RCC 7860 (cell line): ENCODE data around the gene ROCK1.
A peak's percentile ranks its signal among the peaks of the same experiment; 100 is the strongest.

ENCODE experiments used
- DNase-seq: peaks from one replicate; pipeline ENCODE4 v3.0.0-alpha.2; 2015; ENCODE audit warnings: low spot score
- FAIRE-seq: peaks from 2 replicates; lab custom pipeline; 2012; peaks lifted over from hg19 to GRCh38; lab: Jason Lieb, UNC

The ROCK1 gene

DNA sequence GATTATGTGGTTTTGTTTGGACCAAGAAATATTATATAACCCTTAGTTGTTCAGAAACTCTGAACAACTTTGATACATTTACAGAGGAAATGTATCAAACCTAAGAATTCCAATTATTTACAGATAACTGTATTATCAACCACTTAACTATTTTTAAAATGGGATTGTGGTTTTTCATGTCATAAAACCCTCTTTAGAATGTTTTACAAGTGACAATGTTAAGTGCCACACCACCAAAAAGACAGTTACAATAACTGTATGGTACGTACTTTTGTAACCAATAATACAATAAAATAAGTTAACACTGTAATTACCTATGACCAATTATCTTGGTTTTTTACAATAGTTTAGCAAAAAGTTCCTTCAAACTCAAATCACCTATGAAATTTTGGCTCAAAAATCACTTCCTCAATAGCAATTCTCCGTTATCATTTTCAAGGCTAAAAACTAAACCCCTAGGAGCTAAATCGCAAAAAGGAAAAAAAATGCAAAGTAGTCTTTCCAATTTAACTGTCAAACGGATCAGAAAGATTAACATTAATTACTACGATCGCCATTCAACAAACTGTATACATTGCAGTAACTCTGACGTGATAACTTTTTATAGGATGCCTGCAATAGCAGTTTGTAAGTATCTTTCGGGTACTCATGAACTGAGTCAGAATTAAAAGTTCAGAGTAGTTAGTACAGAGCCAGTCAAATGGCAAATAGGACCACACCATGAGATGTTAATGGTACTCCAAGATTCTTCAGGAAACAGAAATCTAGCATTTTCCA, 1.5 kb downstream of the ROCK1 start:
- FAIRE-seq (no peak), DNase-seq (no peak)

DNA sequence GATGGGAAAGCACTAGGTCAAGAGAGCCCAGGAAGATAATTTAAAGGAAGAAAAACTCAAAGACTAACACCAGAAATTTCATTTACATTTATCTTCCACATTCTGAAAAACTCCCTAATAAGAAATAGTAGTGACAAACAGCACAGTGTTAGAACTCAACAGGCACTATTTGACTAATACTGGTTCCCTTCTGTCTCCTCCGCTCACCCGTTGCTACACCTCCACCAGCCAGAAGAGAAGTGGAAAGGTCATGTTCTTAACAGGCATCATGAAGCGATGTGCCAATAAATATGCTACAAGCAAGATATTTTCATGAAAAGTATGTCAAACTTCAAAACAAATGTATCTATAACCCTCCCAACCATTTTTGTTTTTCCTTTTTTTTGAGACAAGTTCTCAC, 5.7 kb downstream of the ROCK1 start:
- no peak for DNase-seq
- FAIRE-seq, result no peak

DNA sequence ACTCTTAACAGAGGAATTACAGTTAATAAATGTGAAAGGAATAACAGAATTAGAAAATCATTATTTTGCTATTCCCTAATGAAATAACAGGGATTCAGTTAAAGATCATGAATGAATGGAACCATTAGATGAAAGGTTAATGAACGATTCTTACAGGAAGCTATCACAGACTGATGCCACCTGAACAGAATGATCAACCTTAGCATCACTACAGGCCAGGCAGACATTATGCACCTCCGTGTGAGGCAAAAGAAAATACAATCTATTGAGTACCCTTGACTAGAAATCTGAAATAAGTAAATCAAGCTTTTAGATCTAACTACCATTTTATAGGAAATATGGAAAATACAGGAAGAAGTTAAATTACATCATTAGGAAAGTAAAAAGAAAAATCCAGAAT, 10.4 kb downstream of the ROCK1 start:
- no peak for FAIRE-seq
- DNase-seq, result no peak

DNA sequence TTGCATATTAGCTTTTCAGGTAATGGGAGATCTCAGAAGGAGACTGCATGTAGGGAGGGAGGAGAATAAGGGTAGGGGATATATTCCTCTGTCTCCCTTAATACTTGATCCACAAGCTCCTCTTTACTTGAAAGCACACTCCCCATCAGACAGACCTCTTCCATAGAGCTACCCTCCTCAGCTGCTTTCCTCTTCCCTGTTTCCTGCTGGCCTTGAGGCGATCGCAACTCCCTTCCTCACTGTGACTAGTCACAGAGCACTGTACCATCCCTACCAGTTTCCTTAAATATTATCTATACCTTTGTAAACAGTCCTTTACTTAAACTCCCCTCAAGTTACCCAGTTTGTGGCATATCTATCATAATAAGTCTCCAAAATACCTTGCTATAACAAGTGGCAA, 10.9 kb downstream of the ROCK1 start:
- DNase-seq, result no peak
- no peak for FAIRE-seq

DNA sequence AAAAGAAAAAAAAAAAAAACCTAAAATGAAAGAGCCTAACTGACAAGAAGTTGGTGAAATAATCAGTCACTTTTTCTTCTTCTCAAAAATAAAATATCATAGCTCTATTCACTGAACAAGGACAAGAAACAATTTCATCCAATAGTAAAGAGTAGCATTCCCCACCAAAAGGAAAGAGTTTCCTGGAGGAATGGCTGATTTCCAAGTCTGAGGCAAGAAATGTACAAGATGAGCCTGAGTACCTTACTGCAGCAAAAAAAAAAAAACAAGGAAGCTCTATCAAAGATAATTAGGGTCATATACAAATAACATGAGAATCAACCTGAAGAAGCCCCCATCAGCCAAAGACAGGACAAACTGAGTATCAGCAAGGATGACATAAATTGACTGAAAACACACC, 11.5 kb downstream of the ROCK1 start:
- DNase-seq (no peak), FAIRE-seq (no peak)

DNA sequence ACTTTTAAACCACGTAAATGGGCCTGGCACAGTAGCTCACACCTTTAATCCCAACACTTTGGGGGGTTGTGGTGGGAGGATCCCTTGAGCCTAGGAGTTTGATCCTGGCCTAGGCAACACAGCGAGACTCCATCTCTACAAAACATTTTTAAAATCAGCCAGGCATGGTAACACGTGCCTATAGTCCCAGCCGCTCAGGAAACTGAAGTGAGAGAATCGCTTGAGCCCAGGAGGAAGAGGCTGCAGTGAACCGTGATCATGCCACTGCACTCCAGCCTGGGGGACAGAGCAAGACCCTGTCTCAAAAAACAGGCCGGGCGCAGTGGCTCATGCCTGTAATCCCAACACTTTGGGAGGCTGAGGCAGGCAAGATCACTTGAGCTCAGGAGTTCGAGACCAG, 12.2 kb downstream of the ROCK1 start:
- no peak for FAIRE-seq
- no peak for DNase-seq

DNA sequence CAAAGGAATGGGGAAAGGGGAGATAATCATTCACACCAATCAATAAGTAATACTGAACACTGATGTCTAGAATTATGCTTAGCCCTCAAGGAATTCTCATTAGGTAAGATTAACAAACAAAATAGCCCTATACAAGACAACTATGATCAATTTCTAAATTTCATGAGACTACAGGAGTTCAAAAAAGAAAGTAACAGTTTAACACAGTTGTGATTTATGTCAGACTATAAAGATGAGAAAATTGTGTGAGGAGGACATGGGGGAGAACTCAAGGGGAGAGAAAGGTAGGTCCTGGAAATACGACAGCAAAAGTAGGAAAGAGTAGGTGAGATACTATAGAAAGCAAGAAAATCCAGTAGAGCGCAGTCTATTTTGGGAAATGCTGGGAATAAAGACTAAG, 14.9 kb downstream of the ROCK1 start:
- DNase-seq, result no peak
- FAIRE-seq, result no peak

DNA sequence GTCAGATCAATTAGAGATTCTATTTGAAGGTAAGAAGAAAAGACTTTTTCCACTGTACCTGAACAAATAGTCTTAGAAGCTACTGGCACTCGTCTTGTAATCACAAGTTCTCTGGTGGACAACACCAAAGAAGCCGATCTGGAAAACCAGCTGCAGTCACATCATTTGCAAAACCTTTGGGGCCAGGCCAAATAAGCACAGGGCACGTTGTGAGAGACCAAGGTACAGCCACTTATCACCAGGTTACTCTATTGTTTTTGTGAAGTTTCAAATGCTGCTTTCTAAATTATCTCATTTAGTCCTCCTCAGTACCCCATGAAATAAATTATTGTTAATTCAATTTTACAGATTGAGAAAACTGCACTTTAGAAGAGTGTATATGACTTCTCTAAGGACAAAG, 18.5 kb downstream of the ROCK1 start:
- no peak for FAIRE-seq

DNA sequence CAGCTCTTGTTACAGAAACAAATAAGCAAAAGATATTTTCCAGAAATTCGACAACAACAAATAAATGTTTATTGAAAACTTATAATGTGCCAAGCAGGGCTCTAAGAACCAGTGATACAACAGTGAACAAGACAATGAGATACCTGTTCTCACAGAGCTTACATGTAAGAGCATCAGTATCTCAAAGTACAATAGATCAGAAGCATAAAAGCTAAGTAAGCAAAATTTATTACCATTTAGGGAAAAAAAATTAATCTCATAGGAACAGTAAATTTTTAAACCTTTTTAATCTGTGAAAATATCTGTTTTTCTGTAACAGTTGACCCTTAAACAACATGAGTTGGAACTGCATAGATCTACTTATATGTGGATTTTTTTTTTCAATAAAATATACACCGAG, 20.9 kb downstream of the ROCK1 start:
- no peak for DNase-seq
- FAIRE-seq, result no peak

More for the DNA sequence above, 18.5 kb downstream of the ROCK1 start:
- DNase-seq, result no peak

DNA sequence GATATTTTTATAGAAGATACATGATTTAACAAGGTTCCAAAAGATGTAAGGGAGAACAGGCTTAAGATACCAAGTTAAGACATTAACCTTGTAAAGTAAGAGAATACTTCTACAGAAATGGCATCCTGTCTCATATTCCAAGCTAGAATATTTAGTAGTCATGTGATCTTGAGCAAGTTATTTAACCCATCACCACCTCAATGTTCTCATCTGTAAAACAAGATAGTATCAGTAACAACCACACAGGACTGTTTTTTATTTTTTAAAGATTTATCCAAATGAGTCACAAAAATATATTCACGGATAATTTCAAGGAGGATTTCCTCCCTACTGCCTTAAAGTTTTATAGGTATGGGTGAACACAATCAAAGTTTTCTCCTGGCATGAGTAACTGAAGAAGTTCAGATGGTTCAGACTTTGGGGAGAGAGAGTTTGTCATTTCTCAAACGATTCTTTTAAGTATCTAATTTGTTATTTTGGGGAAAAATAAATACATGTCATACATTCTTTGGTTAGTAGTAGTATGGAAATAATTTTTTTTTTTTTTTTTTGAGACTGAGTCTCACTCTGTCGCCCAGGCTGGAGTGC, 25.9 kb downstream of the ROCK1 start:
- DNase-seq, result no peak
- FAIRE-seq, result no peak

DNA sequence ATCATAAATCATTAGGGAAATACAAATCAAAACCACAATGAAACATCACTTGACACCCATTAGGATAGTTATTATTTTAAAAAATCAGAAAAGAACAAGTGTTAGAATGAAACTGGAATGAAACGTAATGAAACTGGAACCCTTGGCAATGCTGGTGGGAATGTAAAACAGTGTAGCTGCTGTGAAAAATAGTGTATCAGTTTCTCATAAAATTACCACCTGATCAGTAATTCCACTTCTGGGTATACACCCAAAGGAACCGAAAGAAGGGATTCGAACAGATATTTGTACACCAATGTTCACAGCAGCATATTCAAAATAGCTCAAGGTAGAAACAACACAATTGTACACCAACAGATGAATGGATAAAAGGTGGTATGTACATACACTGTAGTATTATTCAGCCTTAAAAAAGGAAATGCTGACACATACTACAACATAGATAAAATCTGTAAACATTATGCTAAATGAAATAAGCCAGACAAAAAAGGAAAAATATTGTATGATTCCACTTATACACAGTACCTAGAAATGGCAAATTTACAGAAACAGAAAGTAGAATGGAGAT, 27.0 kb downstream of the ROCK1 start:
- no peak for FAIRE-seq
- no peak for DNase-seq

DNA sequence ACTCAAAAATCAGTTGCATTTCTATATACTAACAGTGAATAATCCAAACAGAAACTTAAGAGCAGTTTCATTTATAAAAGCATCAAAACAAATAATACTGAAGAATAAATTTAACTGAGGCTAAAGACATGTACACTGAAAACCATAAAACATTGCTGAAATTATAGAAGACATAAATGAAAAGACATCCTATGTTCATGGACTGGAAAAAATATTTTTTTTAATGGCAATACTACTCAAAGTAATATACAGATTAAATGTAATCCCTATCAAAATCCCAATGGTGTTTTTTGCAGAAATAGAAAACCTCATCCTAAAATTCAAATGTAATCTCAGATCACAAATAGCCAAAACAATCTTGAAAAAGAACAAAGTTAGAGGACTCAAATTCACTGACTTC, 28.6 kb downstream of the ROCK1 start:
- FAIRE-seq (no peak), DNase-seq (no peak)

DNA sequence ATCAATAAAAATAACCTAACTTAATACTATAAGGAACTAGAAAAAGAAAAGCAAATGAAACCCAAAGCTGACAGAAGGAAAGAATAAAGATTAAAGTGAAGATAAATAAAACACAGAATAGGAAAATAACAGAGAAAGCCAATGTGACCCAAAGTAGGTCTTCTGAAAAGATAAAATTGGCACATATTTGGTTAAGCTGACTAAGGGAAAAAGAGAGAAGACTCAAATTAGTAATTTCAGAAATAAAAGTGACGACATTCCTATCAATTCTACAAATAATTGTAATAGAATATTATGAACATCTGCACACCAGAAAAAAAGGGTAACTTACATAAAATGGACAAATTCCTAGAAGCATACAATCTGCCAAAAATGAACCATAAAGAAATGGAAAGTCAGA, 30.2 kb downstream of the ROCK1 start:
- no peak for DNase-seq
- no peak for FAIRE-seq

DNA sequence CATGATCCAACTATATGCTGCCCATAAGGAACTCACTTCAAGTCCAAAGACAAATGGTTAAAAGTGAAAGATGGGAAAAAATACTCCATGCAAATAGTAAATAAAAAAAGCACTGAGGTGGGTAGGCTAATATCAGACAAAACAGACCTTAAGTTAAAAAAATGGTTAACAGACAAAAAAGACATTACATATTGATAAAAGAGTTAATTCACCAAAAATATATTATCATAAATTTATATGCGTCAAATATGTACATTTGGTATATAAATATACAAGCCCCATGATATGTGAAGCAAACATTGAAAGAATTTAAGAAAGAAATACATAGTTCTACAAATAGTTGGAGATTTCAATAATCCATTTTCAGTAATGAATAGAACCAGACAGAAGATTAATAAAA, 31.0 kb downstream of the ROCK1 start:
- FAIRE-seq, result no peak

DNA sequence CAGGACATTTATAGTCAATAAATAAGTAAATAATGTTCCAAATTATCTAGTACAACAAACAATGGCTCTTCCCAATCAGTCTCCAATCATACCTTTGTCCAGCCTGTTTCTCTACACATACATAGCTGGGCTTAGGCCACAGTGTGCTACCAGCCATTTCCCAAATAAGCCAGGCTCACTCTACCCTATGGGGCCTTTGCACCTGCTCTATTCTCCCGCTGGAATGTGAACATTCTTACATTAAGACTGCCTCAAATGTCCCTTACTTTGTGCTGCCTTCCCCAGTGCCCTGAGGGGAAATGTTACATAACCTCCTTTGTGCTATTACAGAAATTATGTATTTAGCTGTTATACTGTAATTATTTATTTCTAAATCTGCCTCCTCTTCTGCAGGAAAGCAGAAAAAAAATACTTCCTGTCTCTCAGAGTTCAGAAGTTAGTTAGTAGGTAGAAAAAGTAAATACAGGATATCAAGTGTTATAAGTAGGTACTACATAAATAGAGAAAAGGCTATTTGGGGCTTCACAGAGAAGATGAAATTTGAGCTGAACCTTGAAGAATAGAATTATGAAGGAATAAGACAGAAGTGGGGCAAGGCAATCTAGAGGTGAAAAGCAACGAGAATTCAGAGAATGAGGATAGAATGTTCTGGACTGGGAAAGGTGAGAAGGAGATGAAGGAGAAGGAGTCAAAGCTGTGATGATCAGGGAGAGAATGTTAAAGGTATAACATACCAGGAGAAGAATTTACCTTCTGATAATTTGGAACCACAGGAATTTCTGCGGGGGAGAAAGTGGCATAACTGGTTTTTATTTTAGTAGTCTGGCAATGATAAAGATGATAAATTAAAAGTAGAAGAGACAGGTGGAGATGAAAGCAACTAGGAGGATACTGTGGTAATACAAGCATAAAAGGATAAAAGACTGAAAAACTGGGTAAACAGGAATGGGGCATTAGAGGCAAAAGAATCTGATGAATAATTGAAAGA, 37.0 kb downstream of the ROCK1 start:
- DNase-seq, result no peak
- FAIRE-seq, result no peak

More for the DNA sequence above, 31.0 kb downstream of the ROCK1 start:
- DNase-seq, result no peak

DNA sequence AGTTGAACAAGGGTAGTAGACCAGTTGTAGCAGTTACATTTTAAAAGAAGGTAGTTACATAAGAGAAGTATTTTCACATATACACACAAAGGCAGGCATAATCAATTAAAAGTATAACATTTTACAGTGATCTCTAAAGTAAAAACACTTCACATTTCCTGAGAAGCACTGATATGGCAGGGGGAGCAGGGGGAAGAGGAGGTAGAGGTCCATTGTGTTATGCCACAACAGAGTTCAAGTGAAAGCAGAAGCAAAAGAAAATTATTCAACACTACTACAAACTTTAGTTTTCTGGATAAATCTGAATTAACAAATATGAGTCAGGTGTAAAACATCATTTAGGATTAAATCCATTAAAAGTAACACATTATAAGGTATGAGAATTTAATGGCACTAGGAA, 38.4 kb downstream of the ROCK1 start:
- FAIRE-seq (no peak), DNase-seq (no peak)

DNA sequence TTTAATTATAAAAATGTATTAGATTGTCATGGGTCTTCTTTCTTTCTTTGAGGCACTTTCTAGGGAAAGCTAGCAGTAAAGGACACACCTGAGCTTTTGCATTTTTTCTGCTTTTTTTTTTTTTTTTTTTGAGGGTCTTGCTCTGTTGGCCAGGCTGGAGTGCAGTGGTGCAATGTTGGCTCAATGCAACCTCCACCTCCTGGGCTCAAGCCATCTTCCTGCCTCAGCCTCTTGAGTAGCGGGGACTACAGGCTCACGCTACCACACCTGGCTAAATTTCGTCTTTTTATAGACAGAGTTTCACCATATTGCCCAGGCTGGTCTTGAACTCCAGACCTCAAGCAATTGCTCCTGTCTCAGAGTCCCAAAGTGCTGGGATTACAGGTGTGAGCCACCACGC, 40.5 kb downstream of the ROCK1 start:
- FAIRE-seq (no peak), DNase-seq (no peak)

DNA sequence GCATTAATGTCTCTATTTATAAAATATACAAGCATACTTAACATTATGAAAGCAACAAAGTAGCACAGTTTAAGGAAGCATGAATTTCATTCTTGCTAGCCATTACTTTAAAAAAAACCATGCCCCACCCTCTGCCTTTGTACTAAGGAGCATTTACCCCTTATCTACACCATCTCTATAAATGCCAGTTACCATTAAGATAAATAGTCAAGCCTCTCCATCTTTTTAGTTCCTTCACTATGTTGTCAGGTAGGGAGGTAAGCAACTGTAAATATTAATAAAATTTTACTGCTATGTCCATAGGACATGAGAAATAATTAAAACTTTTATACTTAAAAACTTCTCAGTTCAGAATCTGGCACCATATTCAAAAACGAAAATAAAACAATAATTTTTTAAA, 42.1 kb downstream of the ROCK1 start:
- FAIRE-seq, result no peak

DNA sequence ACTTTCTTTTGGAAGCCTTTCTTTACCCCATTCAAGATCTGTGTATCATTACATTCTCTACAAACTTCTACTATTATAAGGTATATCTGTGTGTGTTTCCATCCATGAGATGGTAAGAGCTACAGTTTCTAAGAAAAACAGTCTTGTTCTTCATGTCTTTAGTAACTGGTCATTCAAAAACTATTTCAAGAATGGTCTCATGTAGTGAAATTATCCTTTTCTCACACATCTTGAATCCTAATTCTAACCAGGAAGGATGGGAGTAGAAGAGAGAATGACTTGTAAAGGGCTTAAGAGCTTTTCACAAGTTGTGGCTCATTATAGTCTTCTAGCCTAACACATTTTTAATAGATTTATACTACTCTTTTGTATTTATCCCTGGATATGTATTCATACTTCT, 47.3 kb downstream of the ROCK1 start:
- FAIRE-seq, result no peak

More for the DNA sequence above, 42.1 kb downstream of the ROCK1 start:
- DNase-seq, result no peak

DNA sequence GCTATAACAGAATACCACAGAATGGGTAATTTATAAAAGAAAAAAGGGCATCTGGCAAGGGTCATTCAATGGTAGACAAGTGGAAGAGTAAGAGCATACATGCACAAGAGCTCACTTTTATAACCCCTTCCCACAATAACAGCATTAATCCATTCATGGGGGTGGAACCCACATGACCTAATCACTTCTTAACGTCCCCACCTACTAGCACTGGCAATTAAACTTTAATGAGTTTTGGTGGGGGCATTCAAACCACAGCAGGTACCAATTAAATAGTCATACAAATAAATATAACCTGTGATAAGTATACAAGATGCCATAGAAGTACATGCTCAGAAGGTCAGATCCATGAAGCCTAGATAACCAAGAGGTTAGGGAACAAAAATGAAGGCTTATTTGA, 48.6 kb downstream of the ROCK1 start:
- DNase-seq, result no peak
- no peak for FAIRE-seq

More for the DNA sequence above, 47.3 kb downstream of the ROCK1 start:
- no peak for DNase-seq

DNA sequence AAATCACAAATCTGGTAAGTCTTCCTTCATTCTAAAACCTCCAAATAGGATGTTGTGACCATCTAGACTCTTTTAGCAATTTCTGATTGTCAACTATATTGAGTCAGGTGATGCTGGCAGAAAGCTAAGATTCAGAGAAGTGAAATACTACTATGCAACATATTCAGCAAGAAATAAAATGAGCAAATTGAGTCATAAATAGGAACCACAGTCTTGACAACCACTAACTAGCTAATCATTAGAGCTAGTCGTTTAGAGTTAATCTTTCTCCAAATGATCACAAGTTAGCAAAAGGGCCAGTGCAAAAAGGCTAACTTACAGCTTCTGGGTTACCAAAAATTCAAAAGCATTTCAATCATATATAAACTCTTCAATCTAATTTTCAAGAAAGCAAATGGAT, 54.5 kb downstream of the ROCK1 start:
- DNase-seq (no peak), FAIRE-seq (peak; percentile 54)
